ENCODE data around the gene XXYLT1. TPM values are rescaled to one million over a fixed set of nuclear protein-coding genes. Genes with fewer than 3 reads are reported as not detected.
"Not testable (repeated sequence)": the region's sequence is repeated elsewhere in the genome, so short reads cannot be mapped to it uniquely, and the experiment has no call there.

The XXYLT1 gene
- total RNA-seq, 2 donors from 2014 or later, result 1.3 to 4.2 TPM

- H3K4me1 ChIP-seq, result no peaks in the 10 kb centered on the region
- no peak for DNase-seq
- H3K27me3 ChIP-seq, result no peaks in the 10 kb centered on the region
- intact Hi-C loops (cut with DNase I), result no loop called here
- H3K4me3 ChIP-seq, result no peak overlapping the region
- H3K27ac ChIP-seq, result no peak overlapping the region
- no peaks in the 10 kb centered on the region for H3K9me3 ChIP-seq
- 76 to 90% methylated on average over 15 of the region's 15 CpGs for WGBS, 2 donors
- H3K36me3 ChIP-seq (replicated peaks in 1 of 2; ENCODE audit: insufficient read depth in 1 of 2, low read depth in 2 of 2), result no peaks in the 10 kb centered on the region
- ATAC-seq, result no peak
- TF ChIP-seq POLR2A (IDR thresholded peaks at IDR 0.05) (no peak), CTCF (IDR thresholded peaks at IDR 0.05) (no peak)
Measured at GRCh38 chr3:195058336-195059005, 212.5 kb downstream of the XXYLT1 start.

GRCh38 chr3:195057716-195058115 is 213.2 kb downstream of the XXYLT1 start:
- H3K36me3 ChIP-seq (replicated peaks in 1 of 2; ENCODE audit: insufficient read depth in 1 of 2, low read depth in 2 of 2), result no peaks in the 10 kb centered on the region
- no peaks in the 10 kb centered on the region for H3K27me3 ChIP-seq
- DNase-seq, result no peak
- H3K4me1 ChIP-seq, result no peaks in the 10 kb centered on the region
- no peak overlapping the region for H3K4me3 ChIP-seq
- intact Hi-C loops (cut with DNase I), result no loop called here
- 87 to 90% methylated on average over 7 of the region's 7 CpGs for WGBS, 2 donors
- no peak overlapping the region for H3K27ac ChIP-seq
- no peak for ATAC-seq
- no peaks in the 10 kb centered on the region for H3K9me3 ChIP-seq
- TF ChIP-seq POLR2A (IDR thresholded peaks at IDR 0.05) (no peak), CTCF (IDR thresholded peaks at IDR 0.05) (no peak)

GRCh38 chr3:195056506-195056905 is 214.5 kb downstream of the XXYLT1 start:
- DNase-seq, result no peak
- Histone ChIP-seq H3K4me1 (no peaks in the 10 kb centered on the region), H3K27me3 (no peaks in the 10 kb centered on the region), H3K4me3 (no peak overlapping the region), H3K9me3 (no peaks in the 10 kb centered on the region), H3K36me3 (replicated peaks in 1 of 2; ENCODE audit: insufficient read depth in 1 of 2, low read depth in 2 of 2) (no peaks in the 10 kb centered on the region), H3K27ac (no peak overlapping the region)
- no peak for TF ChIP-seq CTCF (IDR thresholded peaks at IDR 0.05)
- TF ChIP-seq POLR2A (IDR thresholded peaks at IDR 0.05), result no peak
- WGBS, 2 donors, result 58 to 62% methylated on average over 5 of the region's 5 CpGs
- no peak for ATAC-seq
- intact Hi-C loops (cut with DNase I), result no loop called here

- Histone ChIP-seq H3K4me3 (no peak overlapping the region), H3K4me1 (no peaks in the 10 kb centered on the region), H3K27me3 (no peaks in the 10 kb centered on the region), H3K36me3 (replicated peaks in 1 of 2; ENCODE audit: insufficient read depth in 1 of 2, low read depth in 2 of 2) (no peaks in the 10 kb centered on the region), H3K9me3 (no peaks in the 10 kb centered on the region), H3K27ac (no peak overlapping the region)
- DNase-seq (no peak), ATAC-seq (no peak)
- TF ChIP-seq POLR2A (IDR thresholded peaks at IDR 0.05) (no peak), CTCF (IDR thresholded peaks at IDR 0.05) (no peak)
- WGBS, 2 donors, result 67 to 72% methylated on average over 6 of the region's 6 CpGs
- intact Hi-C loops (cut with DNase I), result no loop called here
Measured at GRCh38 chr3:195054311-195054710, 216.6 kb downstream of the XXYLT1 start.

GRCh38 chr3:195052939-195053338 is 218.0 kb downstream of the XXYLT1 start:
- ATAC-seq (no peak), DNase-seq (no peak)
- intact Hi-C loops (cut with DNase I), result no loop called here
- no peak for TF ChIP-seq CTCF (IDR thresholded peaks at IDR 0.05)
- TF ChIP-seq POLR2A (IDR thresholded peaks at IDR 0.05), result no peak
- Histone ChIP-seq H3K4me1 (no peaks in the 10 kb centered on the region), H3K27ac (no peak overlapping the region), H3K4me3 (no peak overlapping the region), H3K9me3 (no peaks in the 10 kb centered on the region), H3K27me3 (no peaks in the 10 kb centered on the region), H3K36me3 (replicated peaks in 1 of 2; ENCODE audit: insufficient read depth in 1 of 2, low read depth in 2 of 2) (no peaks in the 10 kb centered on the region)
- 64 to 81% methylated on average over 6 of the region's 6 CpGs for WGBS, 2 donors

GRCh38 chr3:195050296-195050695 is 220.7 kb downstream of the XXYLT1 start:
- not testable (repeated sequence) for ATAC-seq
- WGBS, 2 donors, result 66 to 68% methylated on average over 5 of the region's 5 CpGs

More at GRCh38 chr3:195050296-195050695, 220.7 kb downstream of the XXYLT1 start:
- H3K27me3 ChIP-seq; H3K4me3 ChIP-seq; H3K36me3 ChIP-seq (replicated peaks in 1 of 2; ENCODE audit: insufficient read depth in 1 of 2, low read depth in 2 of 2); DNase-seq; H3K27ac ChIP-seq; H3K4me1 ChIP-seq; H3K9me3 ChIP-seq; intact Hi-C loops (cut with DNase I): not testable (repeated sequence)
